HG02588 (cell line): ENCODE measurements around the gene IGSF21.

Experiments
- ATAC-seq: cut with Tn5 transposase; IDR thresholded peaks from one replicate; pipeline ENCODE4 v1.9.1; 2021; ENCODE audit warnings: mild to moderate bottlenecking, moderate library complexity; ENCODE audit not compliant: unreplicated experiment

Gene IGSF21

GRCh38 chr1:18119289-18119688, 11.7 kb downstream of the IGSF21 start:
- ATAC-seq, result no peak

GRCh38 chr1:18119771-18120377, 12.3 kb downstream of the IGSF21 start:
- ATAC-seq, result no peak

- ATAC-seq, result no peak
Measured at GRCh38 chr1:18120638-18121037, 13.0 kb downstream of the IGSF21 start.

GRCh38 chr1:18121072-18121820, 13.6 kb downstream of the IGSF21 start:
- no peak for ATAC-seq

GRCh38 chr1:18123467-18123992, 15.9 kb downstream of the IGSF21 start:
- no peak for ATAC-seq

GRCh38 chr1:18124977-18125376, 17.4 kb downstream of the IGSF21 start:
- ATAC-seq, result no peak

GRCh38 chr1:18126616-18127015, 19.0 kb downstream of the IGSF21 start:
- ATAC-seq, result no peak

GRCh38 chr1:18128298-18128697, 20.7 kb downstream of the IGSF21 start:
- no peak for ATAC-seq

GRCh38 chr1:18130356-18130755, 22.8 kb downstream of the IGSF21 start:
- no peak for ATAC-seq

GRCh38 chr1:18132022-18132710, 24.6 kb downstream of the IGSF21 start:
- no peak for ATAC-seq

GRCh38 chr1:18132711-18133541, 25.3 kb downstream of the IGSF21 start:
- ATAC-seq, result no peak

- ATAC-seq, result no peak
Measured at GRCh38 chr1:18134324-18135046, 26.9 kb downstream of the IGSF21 start.

GRCh38 chr1:18137759-18138345, 30.3 kb downstream of the IGSF21 start:
- ATAC-seq, result no peak

GRCh38 chr1:18139198-18139981, 31.8 kb downstream of the IGSF21 start:
- no peak for ATAC-seq

- no peak for ATAC-seq
Measured at GRCh38 chr1:18140411-18140810, 32.8 kb downstream of the IGSF21 start.

- ATAC-seq, result no peak
Measured at GRCh38 chr1:18141661-18142060, 34.1 kb downstream of the IGSF21 start.

- ATAC-seq, result no peak
Measured at GRCh38 chr1:18142471-18142870, 34.9 kb downstream of the IGSF21 start.

- ATAC-seq, result no peak
Measured at GRCh38 chr1:18142969-18143368, 35.4 kb downstream of the IGSF21 start.

GRCh38 chr1:18144062-18144461, 36.5 kb downstream of the IGSF21 start:
- no peak for ATAC-seq
